ENCODE results near the gene MAGOHB. TPM values are rescaled to one million over a fixed set of nuclear protein-coding genes. Genes with fewer than 3 reads are reported as not detected.

Gene MAGOHB
- polyA plus RNA-seq, 2 of the 4 experiments (the other 2 are of a cell fraction): 83.4 to 90.5 TPM

DNA sequence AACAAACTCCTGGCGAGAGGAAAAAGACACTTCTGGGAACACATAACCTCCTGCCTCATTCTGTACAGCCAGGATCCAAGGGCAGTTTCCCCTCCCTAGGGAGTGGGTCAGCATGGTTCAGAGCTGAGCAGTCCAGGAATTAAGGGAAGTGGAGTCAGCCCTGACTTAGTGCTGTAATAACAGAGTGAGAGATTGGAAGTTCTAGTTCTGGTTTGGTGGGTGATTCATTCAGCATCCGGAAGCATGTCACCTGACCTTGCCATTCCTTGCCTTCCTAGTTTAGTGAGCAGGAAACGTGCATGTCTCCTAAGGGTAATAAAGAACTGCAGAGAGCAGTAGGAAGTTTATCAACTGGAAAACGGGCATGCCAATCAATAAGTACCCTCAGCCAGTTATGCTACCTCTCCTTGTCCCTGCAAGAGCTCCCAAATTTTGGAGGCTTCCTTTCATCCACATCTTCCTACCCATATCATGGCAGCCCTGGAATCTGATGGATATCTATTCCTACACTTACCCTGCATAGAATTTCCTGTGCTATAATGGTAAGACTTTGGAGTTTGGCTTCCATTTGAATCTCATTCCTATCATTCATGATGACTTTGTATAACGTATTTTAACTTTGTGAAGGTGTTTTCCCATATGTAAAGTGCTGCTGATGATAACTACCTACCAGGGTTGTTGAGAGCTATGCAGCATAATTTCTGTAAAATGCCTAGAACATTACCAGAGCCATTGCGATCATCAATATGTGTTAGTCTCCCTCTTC lies 28.5 kb upstream of the MAGOHB start:
- Histone ChIP-seq H3K4me1 (no peaks in the 10 kb centered on the region), H3K4me3 (no peak overlapping the region), H3K9me3 (peaks cover 39% of the 10 kb centered on the region), H3K4me2 (no peak overlapping the region), H3K27ac (no peak overlapping the region)
- 30% methylated on average over 6 of the region's 6 CpGs for WGBS (ENCODE audit: missing lambda C conversion rate)
- ChIA-PET POLR2A (no interaction called here), CTCF (interaction anchor here (1.6 kb wide), 1 partner anchor 108 kb away, joined by 5 read pairs; no protein-coding TSS in a partner anchor)
- TF ChIP-seq ZNF302 (CRISPR knock-in tag; IDR thresholded peaks at IDR 0.05) (no peak), TP53 (CRISPR knock-in tag; IDR thresholded peaks at IDR 0.05) (no peak), HOXA7 (CRISPR knock-in tag; IDR thresholded peaks at IDR 0.05) (no peak), RNF2 (IDR thresholded peaks at IDR 0.05; ENCODE audit: borderline replicate concordance, low read depth) (no peak)
- FAIRE-seq (no peak), ATAC-seq (no peak), DNase-seq (ENCODE audit: low read depth in 1 of 2, low spot score in 1 of 2) (no peak)

DNA sequence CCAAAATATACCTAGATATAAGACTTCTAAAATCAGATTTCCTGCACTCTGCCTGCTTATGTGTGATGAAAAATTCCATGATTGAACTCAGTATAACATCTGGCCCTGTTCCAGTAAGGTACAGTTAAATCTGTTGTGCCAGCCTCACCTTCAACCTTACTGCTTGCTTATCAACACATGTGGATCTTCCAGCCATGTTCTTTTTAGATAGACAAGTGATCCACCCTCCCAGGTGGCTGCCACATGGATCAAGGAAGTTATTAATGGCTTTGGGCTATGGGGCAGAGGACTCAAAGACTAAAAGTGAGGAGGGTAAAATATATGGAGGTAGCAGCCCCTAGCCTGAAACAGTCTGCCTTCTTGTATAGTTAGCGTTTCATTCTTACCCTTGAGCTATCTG lies 25.3 kb upstream of the MAGOHB start:
- Histone ChIP-seq H3K4me1 (no peaks in the 10 kb centered on the region), H3K27ac (no peak overlapping the region), H3K9me3 (peaks cover 18% of the 10 kb centered on the region; the same call in 2 of the 3 replicates), H3K4me3 (no peak overlapping the region), H3K4me2 (no peak overlapping the region)
- no peak for ATAC-seq
- no peak for DNase-seq (ENCODE audit: low read depth in 1 of 2, low spot score in 1 of 2)
- no peak for FAIRE-seq
- CTCF ChIA-PET: interaction anchor here (0.7 to 1.2 kb wide), 2 partner anchors 17 to 1134 kb away, joined by 3 read pairs; no protein-coding TSS in a partner anchor
- no peak for TF ChIP-seq ZFP36 (IDR thresholded peaks at IDR 0.05; ENCODE audit: borderline replicate concordance, partially characterized antibody)
- no peak for TF ChIP-seq CBX8 (IDR thresholded peaks at IDR 0.05)
- TF ChIP-seq, protein P1, sequence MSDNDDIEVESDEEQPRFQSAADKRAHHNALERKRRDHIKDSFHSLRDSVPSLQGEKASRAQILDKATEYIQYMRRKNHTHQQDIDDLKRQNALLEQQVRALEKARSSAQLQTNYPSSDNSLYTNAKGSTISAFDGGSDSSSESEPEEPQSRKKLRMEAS (IDR thresholded peaks at IDR 0.05): no peak
- TF ChIP-seq MAFK (IDR thresholded peaks at IDR 0.05; ENCODE audit: partially characterized antibody): no peak
- no peak for TF ChIP-seq EP300 (IDR thresholded peaks at IDR 0.05)
- TF ChIP-seq ZNF302 (CRISPR knock-in tag; IDR thresholded peaks at IDR 0.05): no peak
- 66% methylated on average over 1 of the region's 1 CpG for WGBS (ENCODE audit: missing lambda C conversion rate)
- POLR2A ChIA-PET: no interaction called here

DNA sequence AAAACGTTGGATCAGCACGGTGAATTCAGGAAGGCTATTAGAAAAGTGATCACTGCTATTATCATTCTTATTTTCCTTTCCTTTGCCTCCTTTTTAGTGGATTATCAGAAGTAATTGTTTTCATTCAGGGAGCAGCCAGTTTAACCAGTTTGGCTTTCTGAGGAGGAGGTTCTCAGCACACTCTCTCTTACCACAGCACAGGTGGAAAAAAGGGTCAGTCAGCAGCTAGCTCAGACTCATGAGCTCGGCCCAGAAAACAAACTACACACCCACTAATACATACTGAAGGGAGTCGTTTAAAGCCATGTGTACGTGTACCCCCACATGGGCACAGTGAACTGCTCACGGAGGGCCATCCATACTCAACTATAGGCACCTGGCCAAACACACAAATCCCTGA lies 23.2 kb upstream of the MAGOHB start:
- TF ChIP-seq CBX2 (IDR thresholded peaks at IDR 0.05; ENCODE audit: borderline replicate concordance, low read depth): no peak
- no peak for TF ChIP-seq PHF8 (IDR thresholded peaks at IDR 0.05; ENCODE audit: borderline replicate concordance, low read depth)
- no peak for TF ChIP-seq CBX8 (IDR thresholded peaks at IDR 0.05)
- no peak for TF ChIP-seq RFX5 (IDR thresholded peaks at IDR 0.05)
- no peak for TF ChIP-seq RAD21 (conservative IDR thresholded peaks at IDR 0.05 in 1 of 2, IDR thresholded peaks at IDR 0.05 in 1 of 2)
- no peak for TF ChIP-seq GATA3 (IDR thresholded peaks at IDR 0.05; ENCODE audit: borderline replicate concordance)
- TF ChIP-seq, protein P2, sequence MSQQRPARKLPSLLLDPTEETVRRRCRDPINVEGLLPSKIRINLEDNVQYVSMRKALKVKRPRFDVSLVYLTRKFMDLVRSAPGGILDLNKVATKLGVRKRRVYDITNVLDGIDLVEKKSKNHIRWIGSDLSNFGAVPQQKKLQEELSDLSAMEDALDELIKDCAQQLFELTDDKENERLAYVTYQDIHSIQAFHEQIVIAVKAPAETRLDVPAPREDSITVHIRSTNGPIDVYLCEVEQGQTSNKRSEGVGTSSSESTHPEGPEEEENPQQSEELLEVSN (IDR thresholded peaks at IDR 0.05; ENCODE audit: borderline replicate concordance, low read depth): no peak
- no peak for TF ChIP-seq CHD2 (IDR thresholded peaks at IDR 0.05; ENCODE audit: low read length, partially characterized antibody)
- no peak for TF ChIP-seq EHMT2 (IDR thresholded peaks at IDR 0.05; ENCODE audit: low read depth)
- TF ChIP-seq, protein P3, sequence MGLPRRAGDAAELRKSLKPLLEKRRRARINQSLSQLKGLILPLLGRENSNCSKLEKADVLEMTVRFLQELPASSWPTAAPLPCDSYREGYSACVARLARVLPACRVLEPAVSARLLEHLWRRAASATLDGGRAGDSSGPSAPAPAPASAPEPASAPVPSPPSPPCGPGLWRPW (IDR thresholded peaks at IDR 0.05): no peak
- TF ChIP-seq, protein P1 (IDR thresholded peaks at IDR 0.05): no peak
- no peak for TF ChIP-seq FOSB (CRISPR knock-in tag; IDR thresholded peaks at IDR 0.05)
- no peak for TF ChIP-seq MAZ (IDR thresholded peaks at IDR 0.05; ENCODE audit: borderline replicate concordance, low read depth, low read length)
- TF ChIP-seq ZSCAN20 (CRISPR knock-in tag; IDR thresholded peaks at IDR 0.05): no peak
- TF ChIP-seq, protein P4, sequence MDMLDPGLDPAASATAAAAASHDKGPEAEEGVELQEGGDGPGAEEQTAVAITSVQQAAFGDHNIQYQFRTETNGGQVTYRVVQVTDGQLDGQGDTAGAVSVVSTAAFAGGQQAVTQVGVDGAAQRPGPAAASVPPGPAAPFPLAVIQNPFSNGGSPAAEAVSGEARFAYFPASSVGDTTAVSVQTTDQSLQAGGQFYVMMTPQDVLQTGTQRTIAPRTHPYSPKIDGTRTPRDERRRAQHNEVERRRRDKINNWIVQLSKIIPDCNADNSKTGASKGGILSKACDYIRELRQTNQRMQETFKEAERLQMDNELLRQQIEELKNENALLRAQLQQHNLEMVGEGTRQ (IDR thresholded peaks at IDR 0.05): no peak
- no peak for TF ChIP-seq KDM5A (IDR thresholded peaks at IDR 0.05)
- TF ChIP-seq, protein P5, sequence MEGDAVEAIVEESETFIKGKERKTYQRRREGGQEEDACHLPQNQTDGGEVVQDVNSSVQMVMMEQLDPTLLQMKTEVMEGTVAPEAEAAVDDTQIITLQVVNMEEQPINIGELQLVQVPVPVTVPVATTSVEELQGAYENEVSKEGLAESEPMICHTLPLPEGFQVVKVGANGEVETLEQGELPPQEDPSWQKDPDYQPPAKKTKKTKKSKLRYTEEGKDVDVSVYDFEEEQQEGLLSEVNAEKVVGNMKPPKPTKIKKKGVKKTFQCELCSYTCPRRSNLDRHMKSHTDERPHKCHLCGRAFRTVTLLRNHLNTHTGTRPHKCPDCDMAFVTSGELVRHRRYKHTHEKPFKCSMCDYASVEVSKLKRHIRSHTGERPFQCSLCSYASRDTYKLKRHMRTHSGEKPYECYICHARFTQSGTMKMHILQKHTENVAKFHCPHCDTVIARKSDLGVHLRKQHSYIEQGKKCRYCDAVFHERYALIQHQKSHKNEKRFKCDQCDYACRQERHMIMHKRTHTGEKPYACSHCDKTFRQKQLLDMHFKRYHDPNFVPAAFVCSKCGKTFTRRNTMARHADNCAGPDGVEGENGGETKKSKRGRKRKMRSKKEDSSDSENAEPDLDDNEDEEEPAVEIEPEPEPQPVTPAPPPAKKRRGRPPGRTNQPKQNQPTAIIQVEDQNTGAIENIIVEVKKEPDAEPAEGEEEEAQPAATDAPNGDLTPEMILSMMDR (IDR thresholded peaks at IDR 0.05): no peak
- TF ChIP-seq HOXA7 (CRISPR knock-in tag; IDR thresholded peaks at IDR 0.05): no peak
- no peak for TF ChIP-seq BHLHE40 (IDR thresholded peaks at IDR 0.05; ENCODE audit: low read depth, low read length)
- TF ChIP-seq, protein P6, sequence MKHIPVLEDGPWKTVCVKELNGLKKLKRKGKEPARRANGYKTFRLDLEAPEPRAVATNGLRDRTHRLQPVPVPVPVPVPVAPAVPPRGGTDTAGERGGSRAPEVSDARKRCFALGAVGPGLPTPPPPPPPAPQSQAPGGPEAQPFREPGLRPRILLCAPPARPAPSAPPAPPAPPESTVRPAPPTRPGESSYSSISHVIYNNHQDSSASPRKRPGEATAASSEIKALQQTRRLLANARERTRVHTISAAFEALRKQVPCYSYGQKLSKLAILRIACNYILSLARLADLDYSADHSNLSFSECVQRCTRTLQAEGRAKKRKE (CRISPR knock-in tag; IDR thresholded peaks at IDR 0.05; ENCODE audit: low read depth): no peak
- CTCF ChIA-PET: no interaction called here
- DNase-seq (ENCODE audit: low read depth in 1 of 2, low spot score in 1 of 2) (no peak), FAIRE-seq (no peak), ATAC-seq (no peak)
- no peak overlapping the region for H3K27ac ChIP-seq
- POLR2A ChIA-PET: no interaction called here
- no peak overlapping the region for H3K4me2 ChIP-seq
- H3K9me3 ChIP-seq: peaks cover 13% of the 10 kb centered on the region; the same call in 2 of the 3 replicates
- H3K4me1 ChIP-seq: no peaks in the 10 kb centered on the region
- H3K4me3 ChIP-seq: no peak overlapping the region
- 39% methylated on average over 6 of the region's 6 CpGs for WGBS (ENCODE audit: missing lambda C conversion rate)
